Measurements from ENCODE around the gene ERRFI1. TPM values are rescaled to one million over a fixed set of nuclear protein-coding genes. Genes with fewer than 3 reads are reported as not detected.
"Not testable (repeated sequence)": the region's sequence is repeated elsewhere in the genome, so short reads cannot be mapped to it uniquely, and the experiment has no call there.

The ERRFI1 gene
- polyA plus RNA-seq, 3 donors = 20.3 to 20.8 (median 20.4) TPM

- no peak for DNase-seq (ENCODE audit: low read depth in 3 of 3, low spot score in 2 of 3)
Observed at GRCh38 chr1:7983086-7983778, 42.9 kb downstream of the ERRFI1 start.

GRCh38 chr1:7980984-7981383 is 45.1 kb downstream of the ERRFI1 start:
- DNase-seq (ENCODE audit: low read depth in 3 of 3, low spot score in 2 of 3) = no peak

GRCh38 chr1:7975212-7975865 is 50.8 kb downstream of the ERRFI1 start:
- DNase-seq (ENCODE audit: low read depth in 3 of 3, low spot score in 2 of 3) = peak in 1 of 3 donors; percentile 51

- DNase-seq (ENCODE audit: low read depth in 3 of 3, low spot score in 2 of 3) = no peak
Observed at GRCh38 chr1:7973086-7973485, 53.0 kb downstream of the ERRFI1 start.

GRCh38 chr1:7972285-7972684 is 53.8 kb downstream of the ERRFI1 start:
- no peak for DNase-seq (ENCODE audit: low read depth in 3 of 3, low spot score in 2 of 3)

GRCh38 chr1:7971024-7971423 is 55.1 kb downstream of the ERRFI1 start:
- no peak for DNase-seq (ENCODE audit: low read depth in 3 of 3, low spot score in 2 of 3)

- DNase-seq (ENCODE audit: low read depth in 3 of 3, low spot score in 2 of 3) = no peak
Observed at GRCh38 chr1:7970246-7970645, 55.9 kb downstream of the ERRFI1 start.

- no peak for DNase-seq (ENCODE audit: low read depth in 3 of 3, low spot score in 2 of 3)
Observed at GRCh38 chr1:7967651-7968050, 58.5 kb downstream of the ERRFI1 start.

- no peak for DNase-seq (ENCODE audit: low read depth in 3 of 3, low spot score in 2 of 3)
Observed at GRCh38 chr1:7967196-7967595, 58.9 kb downstream of the ERRFI1 start.

GRCh38 chr1:7964476-7964875 is 61.6 kb downstream of the ERRFI1 start:
- DNase-seq (ENCODE audit: low read depth in 3 of 3, low spot score in 2 of 3) = no peak

GRCh38 chr1:7963841-7964240 is 62.3 kb downstream of the ERRFI1 start:
- not testable (repeated sequence) for DNase-seq (ENCODE audit: low read depth in 3 of 3, low spot score in 2 of 3)

- DNase-seq (ENCODE audit: low read depth in 3 of 3, low spot score in 2 of 3) = not testable (repeated sequence)
Observed at GRCh38 chr1:7963378-7963730, 62.8 kb downstream of the ERRFI1 start.

GRCh38 chr1:7962636-7963377 is 63.3 kb downstream of the ERRFI1 start:
- no peak for DNase-seq (ENCODE audit: low read depth in 3 of 3, low spot score in 2 of 3)

GRCh38 chr1:7962014-7962335 is 64.1 kb downstream of the ERRFI1 start:
- DNase-seq (ENCODE audit: low read depth in 3 of 3, low spot score in 2 of 3) = no peak

Other genes with a start within 250 kb of the ERRFI1 start
- gene PER3, start 242.0 kb downstream of the ERRFI1 start, polyA plus RNA-seq (ENCODE audit: insufficient read length in 3 of 3) = 10 to 100 TPM; 11.6 to 13.3 (median 12.9) TPM
- under 1 TPM in 2 of 3 donors, not detected in 1; 0.12 to 0.40 TPM for gene UTS2, start 173.2 kb downstream of the ERRFI1 start, polyA plus RNA-seq (ENCODE audit: insufficient read length in 3 of 3)
- gene TNFRSF9, start 85.5 kb downstream of the ERRFI1 start, polyA plus RNA-seq (ENCODE audit: insufficient read length in 3 of 3) = under 1 TPM; 0.08 to 0.20 (median 0.18) TPM
- 100 to 1,000 TPM; 345 to 388 (median 371) TPM for gene PARK7, start 64.6 kb downstream of the ERRFI1 start, polyA plus RNA-seq (ENCODE audit: insufficient read length in 3 of 3)